A375 (cell line): Measurements from ENCODE around the gene TBX1. TPM values are rescaled to one million over a fixed set of nuclear protein-coding genes. Genes with fewer than 3 reads are reported as not detected.

ENCODE experiments used
- total RNA-seq: library from RNA; depleted of rRNA; stranded (reverse); fragments of >200 nt; shearing (Covaris generic); gene quantifications from 2 replicates; pipeline ENCODE4 v1.2.3, GENCODE V29; 2014; rRNA removed

TBX1 gene
- not detected in 2 replicates for total RNA-seq

GRCh38 chr22:19760058-19760950, at the start of gene TBX1:
Gene TBX1 (plus strand): TSS chr22:19760778. CDS start chr22:19760844, 66 bp downstream.

GRCh38 chr22:19714312-19715187, 46.0 kb upstream of the TBX1 start, which contains the start of gene SEPTIN5:
Gene SEPTIN5 (plus strand): TSS chr22:19714503. CDS start chr22:19714589, 86 bp downstream.

GRCh38 chr22:19723232-19723982, 37.2 kb upstream of the TBX1 start, which contains the start of gene GP1BB:
Gene GP1BB (plus strand): TSS chr22:19723539. CDS start chr22:19723570, 31 bp downstream.

Other genes starting within 250 kb of the TBX1 start
- gene CLDN5, start 236.4 kb upstream of the TBX1 start, total RNA-seq = not detected in 2 replicates
- gene SEPTIN5, start 46.3 kb upstream of the TBX1 start, total RNA-seq = 7.5 and 19.7 TPM in 2 replicates
- 1.1 and 1.6 TPM in 2 replicates for gene GP1BB, start 37.2 kb upstream of the TBX1 start, total RNA-seq
- gene GNB1L, start 94.1 kb downstream of the TBX1 start, total RNA-seq = 8.1 and 9.8 TPM in 2 replicates
- gene RTL10, start 94.1 kb downstream of the TBX1 start, total RNA-seq = 6.6 and 8.4 TPM in 2 replicates
- 134 and 138 TPM in 2 replicates for gene COMT, start 181.0 kb downstream of the TBX1 start, total RNA-seq
- gene TXNRD2, start 181.0 kb downstream of the TBX1 start, total RNA-seq = 41.0 and 45.2 TPM in 2 replicates